Panc1 (cell line): ENCODE results near the gene GAL3ST1. TPM values are rescaled to one million over a fixed set of nuclear protein-coding genes. Genes with fewer than 3 reads are reported as not detected.
A peak's percentile ranks its signal among the peaks of the same experiment; 100 is the strongest.

ENCODE experiments used
- ATAC-seq: fragments of 200-7000 bp; cut with Tn5 transposase; 2 replicates; pipeline ENCODE4 v1.9.1; 2020; ENCODE audit warnings: mild to moderate bottlenecking, moderate library complexity
- BruUV-seq: library from RNA; stranded (reverse); fragments of 400-500 nt; replicated peaks from 2 replicates; lab custom pipeline; 2021; lab: Mats Ljungman, UMichigan
- CTCF ChIA-PET: fragments of 300-600 bp; sonication (Branson Sonifier 250); formaldehyde crosslinking; loops from one replicate; lab custom pipeline; 2022; ENCODE audit warnings: antibody characterized with exemption; lab: Charles Lee
- POLR2A ChIA-PET: fragments of 300-600 bp; sonication (Branson Sonifier 250); formaldehyde crosslinking; loops from one replicate; lab custom pipeline; 2022; ENCODE audit warnings: antibody characterized with exemption; lab: Charles Lee
- DNase-seq: peaks from one replicate; pipeline ENCODE4 v3.0.0-alpha.2; 2010; ENCODE audit warnings: low read depth, low spot score
- H3K27ac ChIP-seq: 2 replicates; pipeline ENCODE4 v1.5.1; 2011; ENCODE audit warnings: mild to moderate bottlenecking, low read length, inconsistent platforms
- H3K27me3 ChIP-seq: fragments of 200-500 bp; sonication (Bioruptor generic); 2 replicates; pipeline ENCODE4 v1.6.0; 2014; ENCODE audit warnings: low read length, inconsistent platforms; ENCODE audit not compliant: control insufficient read depth, insufficient read depth
- H3K36me3 ChIP-seq: fragments of 200-500 bp; sonication (Bioruptor generic); 2 replicates; pipeline ENCODE4 v1.5.1; 2014; ENCODE audit warnings: inconsistent platforms, mild to moderate bottlenecking, low read length, moderate library complexity; ENCODE audit not compliant: control insufficient read depth, insufficient read depth
- H3K4me1 ChIP-seq: 2 replicates; pipeline ENCODE4 v1.5.1; 2011; ENCODE audit warnings: inconsistent platforms, mild to moderate bottlenecking, low read length, moderate library complexity; ENCODE audit not compliant: control insufficient read depth, insufficient read depth
- H3K4me3 ChIP-seq, 2 experiments: 2 replicates each; pipeline ENCODE4 v1.5.1; 2011 to 2012; ENCODE audit warnings: low read depth in 2 of 2, low read length in 2 of 2, mild to moderate bottlenecking in 2 of 2, inconsistent platforms in 1 of 2, moderate library complexity in 1 of 2
- H3K9me3 ChIP-seq: fragments of 200-500 bp; sonication (Bioruptor generic); 2 replicates; pipeline ENCODE4 v1.5.1; 2014; ENCODE audit warnings: low read depth, mild to moderate bottlenecking, inconsistent platforms, low read length, moderate library complexity; ENCODE audit not compliant: control insufficient read depth, insufficient read depth
- CTCF ChIP-seq: fragments of 450-650 bp; IDR thresholded peaks from 2 replicates; pipeline ENCODE4 v1.5.1; 2017; ENCODE audit warnings: mild to moderate bottlenecking
- POLR2AphosphoS5 ChIP-seq: IDR thresholded peaks from 2 replicates; pipeline ENCODE4 v1.6.1; 2012; ENCODE audit warnings: mild to moderate bottlenecking, low read depth, low read length, moderate library complexity
- REST ChIP-seq, 2 experiments: IDR thresholded peaks; 2 replicates each; pipeline ENCODE4 v1.6.1; 2011 to 2012; ENCODE audit warnings: low read depth in 2 of 2, control low read depth in 1 of 2, low read length in 1 of 2, mild to moderate bottlenecking in 1 of 2, moderate library complexity in 1 of 2; ENCODE audit not compliant: insufficient read depth in 1 of 2
- SIN3A ChIP-seq: IDR thresholded peaks from 2 replicates; pipeline ENCODE4 v1.6.1; 2012; ENCODE audit warnings: low read depth, mild to moderate bottlenecking, low read length, moderate library complexity, borderline replicate concordance; ENCODE audit not compliant: insufficient read depth
- TCF7L2 ChIP-seq: IDR thresholded peaks from 2 replicates; pipeline ENCODE4 v1.6.1; 2011; ENCODE audit warnings: mild to moderate bottlenecking, low read depth, low read length, inconsistent platforms
- in situ Hi-C: cut with HindIII; loops from 2 replicates; pipeline ENCODE4 v1.10.0; 2016; ENCODE audit warnings: low sequenced_read_pairs, low pct_unique_long_range_greater_than_20kb
- intact Hi-C: fragments of 100-400 bp; cut with micrococcal nuclease; formaldehyde crosslinking; loops from one replicate; pipeline ENCODE4 v1.10.0; 2022; ENCODE audit not compliant: unreplicated experiment
- total RNA-seq: library from RNA; stranded (reverse); gene quantifications from one replicate; pipeline ENCODE4 v1.2.1, GENCODE V29; 2021; ENCODE audit not compliant: unreplicated experiment

Gene GAL3ST1
- total RNA-seq, 1 experiment from 2014 or later: 1.1 TPM

GRCh38 chr22:30603801-30604200, 29.3 kb upstream of the GAL3ST1 start:
- Histone ChIP-seq H3K4me1 (peaks cover 3% of the 10 kb centered on the region), H3K36me3 (no peaks in the 10 kb centered on the region), H3K27me3 (no peaks in the 10 kb centered on the region), H3K4me3 (no peak overlapping the region), H3K27ac (no peak overlapping the region), H3K9me3 (no peaks in the 10 kb centered on the region)
- POLR2A ChIA-PET: no interaction called here
- intact Hi-C loops (no loop called here), in situ Hi-C loops (no loop called here)
- TF ChIP-seq REST (IDR thresholded peaks at IDR 0.05; ENCODE audit: insufficient read depth in 1 of 2, low read depth in 2 of 2, low read length in 1 of 2): no peak
- no peak for TF ChIP-seq CTCF
- TF ChIP-seq TCF7L2: no peak
- TF ChIP-seq POLR2AphosphoS5: no peak
- no peak for TF ChIP-seq SIN3A
- DNase-seq: no peak
- CTCF ChIA-PET: interaction anchor here (0.7 kb wide), 1 partner anchor 196 kb away, joined by 3 read pairs; no protein-coding TSS in a partner anchor
- no TSS peak for BruUV-seq
- no peak for ATAC-seq

- CTCF ChIA-PET: interaction anchor here (0.5 to 1.0 kb wide), 8 partner anchors 9 to 213 kb away, joined by 3 to 9 read pairs (median 6); no protein-coding TSS in a partner anchor
- BruUV-seq: no TSS peak
- TF ChIP-seq REST (IDR thresholded peaks at IDR 0.05; ENCODE audit: insufficient read depth in 1 of 2, low read depth in 2 of 2, low read length in 1 of 2) (no peak), CTCF (peak; percentile 67), POLR2AphosphoS5 (no peak), TCF7L2 (no peak), SIN3A (no peak)
- Histone ChIP-seq H3K4me3 (no peak overlapping the region), H3K4me1 (no peaks in the 10 kb centered on the region), H3K27ac (no peak overlapping the region), H3K9me3 (no peaks in the 10 kb centered on the region), H3K27me3 (no peaks in the 10 kb centered on the region), H3K36me3 (no peaks in the 10 kb centered on the region)
- in situ Hi-C loops: no loop called here
- DNase-seq (no peak), ATAC-seq (no peak)
- POLR2A ChIA-PET: interaction anchor here (0.7 kb wide), 1 partner anchor 124 kb away, joined by 3 read pairs; no protein-coding TSS in a partner anchor
- intact Hi-C loops: no loop called here
Measured at GRCh38 chr22:30602049-30602448, 27.6 kb upstream of the GAL3ST1 start.
